Panc1 (cell line): ENCODE results near the gene TTLL5. TPM values are rescaled to one million over a fixed set of nuclear protein-coding genes. Genes with fewer than 3 reads are reported as not detected.

ENCODE experiments used
- ATAC-seq: fragments of 200-7000 bp; cut with Tn5 transposase; 2 replicates; pipeline ENCODE4 v1.9.1; 2020; ENCODE audit warnings: mild to moderate bottlenecking, moderate library complexity
- BruUV-seq: library from RNA; stranded (reverse); fragments of 400-500 nt; replicated peaks from 2 replicates; lab custom pipeline; 2021; lab: Mats Ljungman, UMichigan
- CTCF ChIA-PET: fragments of 300-600 bp; sonication (Branson Sonifier 250); formaldehyde crosslinking; loops from one replicate; lab custom pipeline; 2022; ENCODE audit warnings: antibody characterized with exemption; lab: Charles Lee
- POLR2A ChIA-PET: fragments of 300-600 bp; sonication (Branson Sonifier 250); formaldehyde crosslinking; loops from one replicate; lab custom pipeline; 2022; ENCODE audit warnings: antibody characterized with exemption; lab: Charles Lee
- DNase-seq: peaks from one replicate; pipeline ENCODE4 v3.0.0-alpha.2; 2010; ENCODE audit warnings: low read depth, low spot score
- H3K27ac ChIP-seq: 2 replicates; pipeline ENCODE4 v1.5.1; 2011; ENCODE audit warnings: mild to moderate bottlenecking, low read length, inconsistent platforms
- H3K27me3 ChIP-seq: fragments of 200-500 bp; sonication (Bioruptor generic); 2 replicates; pipeline ENCODE4 v1.6.0; 2014; ENCODE audit warnings: low read length, inconsistent platforms; ENCODE audit not compliant: control insufficient read depth, insufficient read depth
- H3K36me3 ChIP-seq: fragments of 200-500 bp; sonication (Bioruptor generic); 2 replicates; pipeline ENCODE4 v1.5.1; 2014; ENCODE audit warnings: inconsistent platforms, mild to moderate bottlenecking, low read length, moderate library complexity; ENCODE audit not compliant: control insufficient read depth, insufficient read depth
- H3K4me1 ChIP-seq: 2 replicates; pipeline ENCODE4 v1.5.1; 2011; ENCODE audit warnings: inconsistent platforms, mild to moderate bottlenecking, low read length, moderate library complexity; ENCODE audit not compliant: control insufficient read depth, insufficient read depth
- H3K4me3 ChIP-seq, 2 experiments: 2 replicates each; pipeline ENCODE4 v1.5.1; 2011 to 2012; ENCODE audit warnings: low read depth in 2 of 2, low read length in 2 of 2, mild to moderate bottlenecking in 2 of 2, inconsistent platforms in 1 of 2, moderate library complexity in 1 of 2
- H3K9me3 ChIP-seq: fragments of 200-500 bp; sonication (Bioruptor generic); 2 replicates; pipeline ENCODE4 v1.5.1; 2014; ENCODE audit warnings: low read depth, mild to moderate bottlenecking, inconsistent platforms, low read length, moderate library complexity; ENCODE audit not compliant: control insufficient read depth, insufficient read depth
- POLR2AphosphoS5 ChIP-seq: IDR thresholded peaks from 2 replicates; pipeline ENCODE4 v1.6.1; 2012; ENCODE audit warnings: mild to moderate bottlenecking, low read depth, low read length, moderate library complexity
- SIN3A ChIP-seq: IDR thresholded peaks from 2 replicates; pipeline ENCODE4 v1.6.1; 2012; ENCODE audit warnings: low read depth, mild to moderate bottlenecking, low read length, moderate library complexity, borderline replicate concordance; ENCODE audit not compliant: insufficient read depth
- TCF7L2 ChIP-seq: IDR thresholded peaks from 2 replicates; pipeline ENCODE4 v1.6.1; 2011; ENCODE audit warnings: mild to moderate bottlenecking, low read depth, low read length, inconsistent platforms
- in situ Hi-C: cut with HindIII; loops from 2 replicates; pipeline ENCODE4 v1.10.0; 2016; ENCODE audit warnings: low sequenced_read_pairs, low pct_unique_long_range_greater_than_20kb
- intact Hi-C: fragments of 100-400 bp; cut with micrococcal nuclease; formaldehyde crosslinking; loops from one replicate; pipeline ENCODE4 v1.10.0; 2022; ENCODE audit not compliant: unreplicated experiment
- total RNA-seq: library from RNA; stranded (reverse); gene quantifications from one replicate; pipeline ENCODE4 v1.2.1, GENCODE V29; 2021; ENCODE audit not compliant: unreplicated experiment
- TF ChIP-seq, protein P1 (sequence below), 2 experiments: IDR thresholded peaks; 2 replicates each; pipeline ENCODE4 v1.6.1; 2011 to 2012; ENCODE audit warnings: low read depth in 2 of 2, control low read depth in 1 of 2, low read length in 1 of 2, mild to moderate bottlenecking in 1 of 2, moderate library complexity in 1 of 2; ENCODE audit not compliant: insufficient read depth in 1 of 2
- TF ChIP-seq, protein P2 (sequence below): fragments of 450-650 bp; IDR thresholded peaks from 2 replicates; pipeline ENCODE4 v1.5.1; 2017; ENCODE audit warnings: mild to moderate bottlenecking

TTLL5 gene
- total RNA-seq, 1 experiment from 2014 or later, result 23.5 TPM

DNA sequence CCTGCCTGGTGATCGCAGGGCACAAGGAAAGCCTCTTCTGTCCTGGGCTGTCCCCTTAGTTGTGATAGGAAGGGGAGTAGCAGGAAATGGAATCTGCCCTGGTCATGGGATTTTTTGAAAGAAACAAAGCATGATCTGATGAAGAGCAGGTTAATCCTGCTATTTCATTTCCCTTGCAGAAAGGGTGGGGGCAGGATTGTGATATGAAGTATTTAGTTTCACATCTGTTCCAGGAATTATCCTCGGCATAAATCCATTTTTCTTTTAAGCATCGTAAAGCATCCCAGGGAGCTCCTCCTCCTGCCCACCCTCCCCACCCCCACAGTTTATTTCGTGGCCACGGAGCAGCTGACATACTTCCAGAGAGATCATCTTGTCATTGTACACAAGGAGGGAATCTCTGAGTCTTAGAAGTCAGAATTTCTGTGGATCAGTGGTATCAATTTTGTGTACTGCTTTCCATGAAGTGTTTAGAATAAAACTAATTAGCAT, 267.7 kb downstream of the TTLL5 start:
- intact Hi-C loops (no loop called here), in situ Hi-C loops (no loop called here)
- TF ChIP-seq, protein P1, sequence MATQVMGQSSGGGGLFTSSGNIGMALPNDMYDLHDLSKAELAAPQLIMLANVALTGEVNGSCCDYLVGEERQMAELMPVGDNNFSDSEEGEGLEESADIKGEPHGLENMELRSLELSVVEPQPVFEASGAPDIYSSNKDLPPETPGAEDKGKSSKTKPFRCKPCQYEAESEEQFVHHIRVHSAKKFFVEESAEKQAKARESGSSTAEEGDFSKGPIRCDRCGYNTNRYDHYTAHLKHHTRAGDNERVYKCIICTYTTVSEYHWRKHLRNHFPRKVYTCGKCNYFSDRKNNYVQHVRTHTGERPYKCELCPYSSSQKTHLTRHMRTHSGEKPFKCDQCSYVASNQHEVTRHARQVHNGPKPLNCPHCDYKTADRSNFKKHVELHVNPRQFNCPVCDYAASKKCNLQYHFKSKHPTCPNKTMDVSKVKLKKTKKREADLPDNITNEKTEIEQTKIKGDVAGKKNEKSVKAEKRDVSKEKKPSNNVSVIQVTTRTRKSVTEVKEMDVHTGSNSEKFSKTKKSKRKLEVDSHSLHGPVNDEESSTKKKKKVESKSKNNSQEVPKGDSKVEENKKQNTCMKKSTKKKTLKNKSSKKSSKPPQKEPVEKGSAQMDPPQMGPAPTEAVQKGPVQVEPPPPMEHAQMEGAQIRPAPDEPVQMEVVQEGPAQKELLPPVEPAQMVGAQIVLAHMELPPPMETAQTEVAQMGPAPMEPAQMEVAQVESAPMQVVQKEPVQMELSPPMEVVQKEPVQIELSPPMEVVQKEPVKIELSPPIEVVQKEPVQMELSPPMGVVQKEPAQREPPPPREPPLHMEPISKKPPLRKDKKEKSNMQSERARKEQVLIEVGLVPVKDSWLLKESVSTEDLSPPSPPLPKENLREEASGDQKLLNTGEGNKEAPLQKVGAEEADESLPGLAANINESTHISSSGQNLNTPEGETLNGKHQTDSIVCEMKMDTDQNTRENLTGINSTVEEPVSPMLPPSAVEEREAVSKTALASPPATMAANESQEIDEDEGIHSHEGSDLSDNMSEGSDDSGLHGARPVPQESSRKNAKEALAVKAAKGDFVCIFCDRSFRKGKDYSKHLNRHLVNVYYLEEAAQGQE (IDR thresholded peaks at IDR 0.05; ENCODE audit: insufficient read depth in 1 of 2, low read depth in 2 of 2, low read length in 1 of 2), result no peak
- TF ChIP-seq, protein P2, sequence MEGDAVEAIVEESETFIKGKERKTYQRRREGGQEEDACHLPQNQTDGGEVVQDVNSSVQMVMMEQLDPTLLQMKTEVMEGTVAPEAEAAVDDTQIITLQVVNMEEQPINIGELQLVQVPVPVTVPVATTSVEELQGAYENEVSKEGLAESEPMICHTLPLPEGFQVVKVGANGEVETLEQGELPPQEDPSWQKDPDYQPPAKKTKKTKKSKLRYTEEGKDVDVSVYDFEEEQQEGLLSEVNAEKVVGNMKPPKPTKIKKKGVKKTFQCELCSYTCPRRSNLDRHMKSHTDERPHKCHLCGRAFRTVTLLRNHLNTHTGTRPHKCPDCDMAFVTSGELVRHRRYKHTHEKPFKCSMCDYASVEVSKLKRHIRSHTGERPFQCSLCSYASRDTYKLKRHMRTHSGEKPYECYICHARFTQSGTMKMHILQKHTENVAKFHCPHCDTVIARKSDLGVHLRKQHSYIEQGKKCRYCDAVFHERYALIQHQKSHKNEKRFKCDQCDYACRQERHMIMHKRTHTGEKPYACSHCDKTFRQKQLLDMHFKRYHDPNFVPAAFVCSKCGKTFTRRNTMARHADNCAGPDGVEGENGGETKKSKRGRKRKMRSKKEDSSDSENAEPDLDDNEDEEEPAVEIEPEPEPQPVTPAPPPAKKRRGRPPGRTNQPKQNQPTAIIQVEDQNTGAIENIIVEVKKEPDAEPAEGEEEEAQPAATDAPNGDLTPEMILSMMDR, result no peak
- TF ChIP-seq POLR2AphosphoS5, result no peak
- TF ChIP-seq TCF7L2, result no peak
- TF ChIP-seq SIN3A, result no peak
- Histone ChIP-seq H3K9me3 (no peaks in the 10 kb centered on the region), H3K4me3 (no peak overlapping the region), H3K4me1 (no peaks in the 10 kb centered on the region), H3K27ac (no peak overlapping the region), H3K27me3 (no peaks in the 10 kb centered on the region), H3K36me3 (no peaks in the 10 kb centered on the region)
- BruUV-seq, result no TSS peak
- no peak for DNase-seq
- ChIA-PET CTCF (no interaction called here), POLR2A (no interaction called here)
- ATAC-seq, result no peak

DNA sequence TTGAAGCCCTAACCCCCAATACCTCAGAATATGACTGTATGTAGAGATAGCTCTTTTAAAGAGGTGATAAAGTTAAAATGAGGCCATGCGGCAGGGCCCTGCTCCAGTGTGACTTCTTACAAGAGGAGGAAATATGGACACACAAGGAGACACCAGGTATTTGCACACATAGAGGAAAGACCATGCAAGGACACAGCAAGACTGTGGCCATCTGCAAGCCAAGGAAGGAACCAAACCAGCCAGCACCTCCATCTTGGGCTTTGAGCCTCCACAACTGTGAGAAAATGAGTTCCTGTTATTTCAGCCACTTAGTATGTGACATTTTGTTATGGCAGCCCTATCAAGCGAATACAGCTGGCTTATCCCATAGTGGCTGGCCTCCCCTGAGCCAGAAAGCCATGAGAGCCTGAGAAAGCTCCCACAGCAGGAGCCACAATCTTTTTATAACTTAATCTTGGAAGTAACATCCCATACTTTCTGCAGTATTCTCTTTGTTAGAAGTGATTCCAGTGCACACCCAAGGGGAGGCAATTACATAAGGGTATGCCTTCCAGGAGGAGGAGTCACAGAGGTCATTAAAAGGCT, 272.8 kb downstream of the TTLL5 start:
- no TSS peak for BruUV-seq
- Histone ChIP-seq H3K36me3 (no peaks in the 10 kb centered on the region), H3K27me3 (no peaks in the 10 kb centered on the region), H3K4me3 (no peak overlapping the region), H3K9me3 (no peaks in the 10 kb centered on the region), H3K4me1 (no peaks in the 10 kb centered on the region), H3K27ac (no peak overlapping the region)
- intact Hi-C loops, result no loop called here
- ATAC-seq, result no peak
- TF ChIP-seq POLR2AphosphoS5 (no peak), TCF7L2 (no peak), SIN3A (no peak)
- TF ChIP-seq, protein P2, result no peak
- TF ChIP-seq, protein P1 (IDR thresholded peaks at IDR 0.05; ENCODE audit: insufficient read depth in 1 of 2, low read depth in 2 of 2, low read length in 1 of 2), result no peak
- DNase-seq, result no peak
- ChIA-PET POLR2A (no interaction called here), CTCF (no interaction called here)
- in situ Hi-C loops, result no loop called here
